GM18502 (cell line): ENCODE measurements around the gene DNM3.

Experiments used
- ATAC-seq: cut with Tn5 transposase; IDR thresholded peaks from one replicate; pipeline ENCODE4 v1.9.1; 2021; ENCODE audit warnings: mild to moderate bottlenecking; ENCODE audit not compliant: unreplicated experiment, poor library complexity

Gene DNM3

DNA sequence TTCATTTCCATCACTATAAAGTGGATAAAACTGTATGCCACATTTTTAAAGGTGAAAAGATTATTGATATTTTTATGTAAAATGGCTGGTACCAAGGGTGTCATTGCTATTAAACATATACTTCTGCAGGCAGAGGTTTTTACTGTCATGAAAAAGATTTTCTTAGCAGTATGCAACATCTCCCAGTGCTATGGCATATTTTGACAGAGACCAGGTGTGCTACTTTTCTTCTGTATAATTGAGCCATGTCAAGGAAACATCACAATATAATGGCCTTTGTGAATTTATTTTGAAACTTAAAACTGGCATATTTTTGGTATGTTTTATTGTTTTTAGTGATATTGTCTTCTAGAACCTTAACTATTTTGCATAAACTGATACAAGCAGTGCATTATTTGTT, 362.6 kb downstream of the DNM3 start:
- no peak for ATAC-seq

- ATAC-seq, result no peak
These were observed 365.0 kb downstream of the DNM3 start for GRCh38 chr1:172206256-172206655.

GRCh38 chr1:172208635-172209034, 367.3 kb downstream of the DNM3 start:
- no peak for ATAC-seq

DNA sequence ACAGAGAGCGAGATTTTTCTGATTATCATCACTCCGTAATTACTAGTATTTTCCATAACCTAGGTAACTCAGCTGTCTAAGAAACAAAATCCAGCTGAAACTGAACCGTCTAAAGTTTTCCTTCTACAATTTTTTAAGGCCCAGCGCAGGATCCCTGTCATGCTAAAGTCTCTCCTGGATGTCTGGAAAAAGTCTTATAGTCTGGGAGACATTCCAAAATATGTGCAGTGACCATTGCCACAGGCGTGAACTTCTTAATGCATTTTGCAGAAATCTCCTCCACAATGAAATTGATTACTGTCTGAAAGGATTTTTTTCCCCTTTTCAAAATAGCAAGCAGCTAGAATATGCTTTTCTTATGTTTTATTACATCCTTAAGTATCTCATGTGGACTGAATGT, 369.9 kb downstream of the DNM3 start:
- ATAC-seq, result no peak

DNA sequence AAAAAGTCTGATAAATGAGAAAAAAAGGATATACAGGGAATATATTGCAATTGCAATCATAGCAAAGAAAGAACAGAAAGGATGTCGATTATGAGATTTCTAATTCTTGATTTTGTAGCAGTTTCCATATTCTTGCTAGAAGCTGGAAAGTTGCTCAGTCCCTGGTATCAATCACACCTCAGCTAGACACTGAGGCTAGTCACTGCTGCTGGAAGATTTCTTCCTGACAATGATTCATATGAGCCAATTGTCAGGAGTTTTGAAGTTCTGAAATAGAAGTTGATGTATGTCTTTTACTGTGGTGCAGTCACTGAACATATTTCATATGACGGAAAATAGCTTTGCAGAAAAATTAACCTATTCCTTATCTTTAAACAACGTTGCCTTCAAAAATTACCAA, 370.8 kb downstream of the DNM3 start:
- ATAC-seq, result no peak

- ATAC-seq, result no peak
These were observed 373.7 kb downstream of the DNM3 start for GRCh38 chr1:172215006-172215405.

- ATAC-seq, result no peak
These were observed 378.7 kb downstream of the DNM3 start for GRCh38 chr1:172219966-172220365.

DNA sequence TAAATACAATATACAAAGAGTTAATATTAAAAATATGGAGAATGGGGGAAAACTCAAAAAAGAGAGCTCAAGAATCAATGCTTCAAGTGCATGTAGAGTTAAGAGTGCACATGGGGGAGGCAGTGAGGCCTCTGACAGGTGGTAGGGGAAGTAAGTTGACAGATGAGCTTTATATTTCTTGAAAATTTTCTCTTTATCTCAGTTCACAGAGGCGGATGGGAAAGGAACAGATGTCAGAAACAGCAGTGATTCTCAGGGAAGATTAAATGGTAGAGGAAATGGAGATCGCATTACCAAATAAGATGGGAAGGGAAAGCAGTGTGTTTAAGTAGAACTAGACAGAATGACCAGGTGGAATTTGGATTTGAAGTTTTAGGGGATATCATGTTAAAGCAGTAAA, 379.1 kb downstream of the DNM3 start:
- ATAC-seq, result no peak

GRCh38 chr1:172221436-172221835, 380.1 kb downstream of the DNM3 start:
- ATAC-seq, result no peak

DNA sequence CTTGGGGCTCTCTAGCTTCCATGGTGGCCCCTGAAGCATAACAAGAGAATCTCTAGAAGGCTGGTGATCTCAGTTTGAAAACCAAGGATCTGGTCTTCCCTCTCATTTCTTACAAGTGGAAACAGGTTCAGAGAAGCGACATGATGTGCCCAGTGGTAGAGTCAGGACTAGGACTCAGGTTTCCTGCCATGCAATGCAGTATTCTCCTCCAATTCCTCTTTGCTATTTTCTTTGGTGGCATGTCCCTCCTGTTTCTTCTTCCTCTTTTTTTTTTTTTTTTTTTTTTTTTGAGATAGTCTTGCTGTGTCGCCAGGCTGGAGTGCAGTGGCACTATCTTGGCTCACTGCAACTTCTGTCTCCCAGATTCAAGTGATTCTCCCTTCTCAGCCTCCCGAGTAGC, 383.6 kb downstream of the DNM3 start:
- no peak for ATAC-seq

- no peak for ATAC-seq
These were observed 388.6 kb downstream of the DNM3 start for GRCh38 chr1:172229942-172230341.

DNA sequence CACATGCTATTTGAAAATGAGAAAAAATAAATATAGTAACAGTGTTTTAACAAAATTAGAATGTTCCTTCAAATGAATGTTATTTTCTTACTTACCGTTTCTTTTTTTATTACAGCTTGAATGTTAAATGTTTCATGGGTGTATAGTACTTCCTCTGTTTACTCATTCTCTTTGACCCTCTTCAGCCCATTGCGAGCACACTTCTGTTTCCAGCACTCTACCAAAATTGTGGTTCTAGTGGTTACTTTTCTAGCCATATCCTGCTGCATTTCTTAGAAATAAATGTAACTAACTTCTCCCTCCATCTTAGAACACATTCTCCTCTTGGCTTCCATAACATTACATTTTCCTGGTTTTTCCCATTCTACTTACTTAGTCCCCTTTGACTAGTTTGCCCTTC, 389.2 kb downstream of the DNM3 start:
- ATAC-seq, result no peak

- ATAC-seq, result no peak
These were observed 395.7 kb downstream of the DNM3 start for GRCh38 chr1:172236958-172237357.

DNA sequence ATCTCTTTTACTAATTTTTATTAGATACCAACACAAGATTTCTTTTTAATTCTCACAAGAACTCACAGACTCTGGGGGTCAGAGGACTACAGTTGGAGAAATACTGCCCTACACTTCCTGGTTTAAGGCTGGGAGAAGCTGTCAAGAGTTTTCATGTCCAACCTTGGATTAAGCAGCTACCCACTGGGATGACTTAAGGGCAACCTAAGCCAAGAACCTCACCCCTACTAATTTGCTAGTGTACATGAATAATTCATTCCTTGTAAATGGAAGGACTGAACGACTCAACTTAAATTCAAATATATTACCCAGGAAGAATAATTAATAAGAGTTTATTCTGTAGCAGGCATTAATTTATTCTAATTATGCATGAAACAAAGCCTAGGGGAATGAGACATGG, 396.9 kb downstream of the DNM3 start:
- ATAC-seq, result no peak

DNA sequence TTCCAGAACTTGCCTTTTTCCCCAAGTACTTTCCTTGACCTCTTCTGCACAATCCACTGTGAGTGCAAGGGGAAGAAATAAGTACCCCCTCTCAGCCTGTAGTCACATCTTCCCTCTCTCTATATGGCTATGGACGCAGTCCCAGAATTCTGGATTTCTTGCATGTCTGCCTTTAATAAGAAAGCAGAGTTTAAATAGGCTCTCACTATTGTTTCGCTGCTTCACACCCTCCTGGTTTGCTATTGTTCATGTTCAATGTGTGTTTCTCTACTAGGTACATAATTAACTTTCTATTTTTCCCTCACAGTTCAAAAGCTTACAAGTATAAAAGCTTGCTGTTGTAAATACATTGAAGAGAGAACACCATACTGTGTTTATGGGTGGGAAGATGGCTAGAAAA, 397.7 kb downstream of the DNM3 start:
- no peak for ATAC-seq

- ATAC-seq, result no peak
These were observed 398.6 kb downstream of the DNM3 start for GRCh38 chr1:172239901-172240300.

DNA sequence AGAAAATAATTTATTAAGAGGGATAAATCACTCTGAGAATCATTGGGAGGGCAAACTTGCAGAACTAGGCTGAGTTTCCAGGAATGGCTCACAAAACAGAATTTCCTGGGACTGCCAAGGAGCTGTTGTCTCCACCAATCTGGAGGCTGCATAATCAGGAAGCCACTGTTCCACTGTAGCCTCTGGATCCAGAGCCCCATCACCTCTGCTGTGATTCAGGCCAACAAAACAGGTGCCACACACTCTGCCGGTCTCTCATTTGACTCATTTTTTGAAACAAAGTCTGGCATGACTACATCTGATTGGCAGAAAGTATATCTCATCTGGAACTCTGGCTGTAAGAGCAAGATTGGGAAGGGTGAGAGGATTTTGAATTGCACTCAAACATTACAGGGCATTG, 400.2 kb downstream of the DNM3 start:
- ATAC-seq, result no peak

- no peak for ATAC-seq
These were observed 403.6 kb downstream of the DNM3 start for GRCh38 chr1:172244865-172245264.

DNA sequence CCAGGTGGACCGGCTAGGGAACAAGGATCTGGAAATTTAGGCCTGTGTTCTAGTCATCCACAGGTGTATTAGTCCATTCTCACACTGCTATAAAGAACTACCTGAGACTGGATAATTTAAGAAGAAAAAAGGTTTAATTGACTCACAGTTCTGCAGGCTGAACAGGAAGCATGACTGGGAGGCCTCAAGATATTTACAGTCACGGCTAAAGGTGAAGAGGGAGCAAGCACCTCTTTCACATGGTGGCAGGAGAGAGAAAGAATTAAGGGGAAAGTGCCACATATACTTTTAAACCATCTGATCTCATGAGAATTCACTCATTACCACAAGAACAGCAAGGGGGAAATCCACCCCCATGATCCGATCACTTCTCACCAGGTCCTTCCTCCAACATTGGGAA, 404.5 kb downstream of the DNM3 start:
- ATAC-seq, result no peak

- ATAC-seq, result no peak
These were observed 405.5 kb downstream of the DNM3 start for GRCh38 chr1:172246521-172247390.

DNA sequence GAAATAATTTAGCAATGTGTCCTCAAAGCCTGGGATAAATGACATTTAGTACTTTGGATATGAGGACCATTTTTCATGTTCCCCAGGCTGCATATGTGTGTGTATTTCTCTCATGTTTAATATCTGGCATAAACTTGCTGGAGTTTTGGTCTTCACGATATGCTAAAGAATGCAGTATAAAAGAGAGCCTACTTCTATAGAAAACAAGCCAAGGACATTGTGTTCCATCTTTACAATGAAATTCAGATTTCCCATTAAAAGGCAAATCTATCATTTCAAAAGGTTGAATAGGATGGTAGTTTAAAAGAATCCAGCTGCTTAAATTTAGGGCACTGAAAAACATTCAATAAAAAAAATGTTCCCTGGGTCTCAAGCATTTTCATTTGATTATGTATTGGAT, 410.2 kb downstream of the DNM3 start:
- no peak for ATAC-seq

DNA sequence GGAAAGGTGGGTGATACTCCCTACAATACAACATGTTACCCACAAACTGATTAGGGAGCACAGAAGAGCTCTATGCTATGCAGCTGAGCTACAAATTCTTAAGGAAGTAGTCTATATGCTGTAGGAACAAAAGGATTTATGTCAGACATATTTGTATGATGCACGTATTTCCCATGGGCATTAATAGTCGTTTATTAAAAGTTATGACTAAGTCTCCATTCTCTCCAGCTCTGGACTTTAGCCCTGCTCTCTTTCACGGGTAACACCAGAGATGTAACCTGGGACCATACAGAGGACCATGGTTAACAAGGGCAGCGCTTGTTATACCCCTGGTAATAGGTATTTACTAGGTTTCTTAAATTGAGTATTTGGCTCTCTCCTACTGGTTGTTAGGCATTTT, 411.0 kb downstream of the DNM3 start:
- ATAC-seq, result no peak
